ENCODE data around the gene TCFL5.

DNA sequence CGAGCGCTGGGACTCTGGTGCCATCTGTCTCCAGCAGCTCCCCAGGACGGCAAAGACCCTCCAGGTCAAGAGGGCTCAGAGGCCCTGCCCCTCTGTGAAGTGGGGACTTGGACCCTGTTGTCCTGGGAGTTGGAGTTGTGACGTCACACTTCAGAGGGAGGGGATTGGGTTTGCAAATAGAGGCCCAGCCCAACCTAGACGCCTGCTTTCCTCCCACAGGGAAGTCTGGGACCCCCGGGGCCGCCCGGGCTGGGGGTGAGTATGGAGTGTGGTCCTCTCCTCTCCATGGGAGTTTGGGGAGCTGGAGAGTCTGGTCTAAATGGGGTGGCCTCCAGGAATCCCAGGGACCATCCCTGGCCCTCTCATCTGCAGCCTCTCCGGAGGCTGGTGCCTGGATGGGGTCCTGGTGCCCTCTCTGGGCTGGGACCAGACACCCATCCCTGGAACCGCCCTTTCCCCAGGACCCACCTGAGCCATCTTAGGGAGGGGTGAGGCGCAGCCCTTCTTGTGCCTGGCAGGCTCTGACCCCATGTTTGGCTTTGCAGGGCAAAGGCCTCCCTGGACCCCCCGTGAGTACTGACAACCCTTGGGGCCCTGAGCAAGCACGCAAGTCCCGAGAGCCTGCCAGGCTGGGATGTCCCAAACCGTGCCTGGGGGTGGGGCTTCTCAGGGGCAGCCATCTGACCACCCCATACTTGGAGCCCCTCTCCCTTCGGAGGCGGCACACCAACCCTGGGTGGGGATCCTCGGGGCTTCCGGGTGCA lies 40.5 kb downstream of the TCFL5 start:
- TF ChIP-seq, protein P1, sequence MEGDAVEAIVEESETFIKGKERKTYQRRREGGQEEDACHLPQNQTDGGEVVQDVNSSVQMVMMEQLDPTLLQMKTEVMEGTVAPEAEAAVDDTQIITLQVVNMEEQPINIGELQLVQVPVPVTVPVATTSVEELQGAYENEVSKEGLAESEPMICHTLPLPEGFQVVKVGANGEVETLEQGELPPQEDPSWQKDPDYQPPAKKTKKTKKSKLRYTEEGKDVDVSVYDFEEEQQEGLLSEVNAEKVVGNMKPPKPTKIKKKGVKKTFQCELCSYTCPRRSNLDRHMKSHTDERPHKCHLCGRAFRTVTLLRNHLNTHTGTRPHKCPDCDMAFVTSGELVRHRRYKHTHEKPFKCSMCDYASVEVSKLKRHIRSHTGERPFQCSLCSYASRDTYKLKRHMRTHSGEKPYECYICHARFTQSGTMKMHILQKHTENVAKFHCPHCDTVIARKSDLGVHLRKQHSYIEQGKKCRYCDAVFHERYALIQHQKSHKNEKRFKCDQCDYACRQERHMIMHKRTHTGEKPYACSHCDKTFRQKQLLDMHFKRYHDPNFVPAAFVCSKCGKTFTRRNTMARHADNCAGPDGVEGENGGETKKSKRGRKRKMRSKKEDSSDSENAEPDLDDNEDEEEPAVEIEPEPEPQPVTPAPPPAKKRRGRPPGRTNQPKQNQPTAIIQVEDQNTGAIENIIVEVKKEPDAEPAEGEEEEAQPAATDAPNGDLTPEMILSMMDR (IDR thresholded peaks at IDR 0.05): no peak
- no peak for TF ChIP-seq POLR2A (IDR thresholded peaks at IDR 0.05)
